K562 (cell line): Measurements from ENCODE around the gene SPEM3. TPM values are rescaled to one million over a fixed set of nuclear protein-coding genes. Genes with fewer than 3 reads are reported as not detected.
A peak's percentile ranks its signal among the peaks of the same experiment; 100 is the strongest.

Experiments used
- CBX5 ChIP-seq: IDR thresholded peaks from 2 replicates; pipeline ENCODE4 v1.6.1; 2014; ENCODE audit warnings: low read depth, borderline replicate concordance
- E2F3 ChIP-seq: fragments of 250-450 bp; sonication (Bioruptor Pico); IDR thresholded peaks from 2 replicates; pipeline ENCODE4 v1.4.0; 2020; ENCODE audit warnings: mild to moderate bottlenecking
- ELF2 ChIP-seq: fragments of 250-450 bp; sonication (Bioruptor Pico); IDR thresholded peaks from 2 replicates; pipeline ENCODE4 v1.5.0; 2021; ENCODE audit warnings: mild to moderate bottlenecking
- GTF2E2 ChIP-seq: fragments of 200-800 bp; sonication (Bioruptor generic); IDR thresholded peaks from 2 replicates; pipeline ENCODE4 v1.6.1; 2016; ENCODE audit warnings: missing genetic modification characterization, missing compliant biosample characterization
- MAZ ChIP-seq, 2 experiments: fragments of 450-650 bp in 1 of 2; sonication (generic) in 1 of 2; formaldehyde crosslinking; IDR thresholded peaks in 1 of 2; conservative IDR thresholded peaks in 1 of 2; 2 replicates each; pipeline versions ENCODE4 v1.4.0 to v1.5.0; 2020; ENCODE audit warnings: mild to moderate bottlenecking in 1 of 2, missing genetic modification reagents in 1 of 2
- NFE2L1 ChIP-seq: fragments of 450-650 bp; IDR thresholded peaks from 2 replicates; pipeline ENCODE4 v1.6.1; 2016; ENCODE audit warnings: missing genetic modification characterization, low read depth, mild to moderate bottlenecking, missing compliant biosample characterization, moderate library complexity, borderline replicate concordance
- POLR2AphosphoS5 ChIP-seq: IDR thresholded peaks from 2 replicates; pipeline ENCODE4 v1.6.1; 2011; ENCODE audit warnings: mild to moderate bottlenecking, low read depth, low read length, moderate library complexity; ENCODE audit not compliant: control insufficient read depth, insufficient read depth
- POLR3G ChIP-seq: IDR thresholded peaks from 2 replicates; pipeline ENCODE4 v1.6.1; 2011; ENCODE audit not compliant: insufficient read length, insufficient replicate concordance; ENCODE audit errors: extremely low read depth
- PTBP1 ChIP-seq: fragments of 200-400 bp; formaldehyde crosslinking; IDR thresholded peaks from 2 replicates; pipeline ENCODE4 v1.6.1; 2017; ENCODE audit warnings: low read depth, low read length
- RREB1 ChIP-seq: fragments of 250-450 bp; sonication (Bioruptor Pico); IDR thresholded peaks from 2 replicates; pipeline ENCODE4 v1.4.0; 2020
- SMAD1 ChIP-seq: fragments of 150-350 bp; IDR thresholded peaks from 2 replicates; pipeline ENCODE4 v1.6.1; 2014; ENCODE audit warnings: low read length, low read depth; ENCODE audit not compliant: partially characterized antibody
- VEZF1 ChIP-seq: fragments of 200-800 bp; sonication (Bioruptor generic); IDR thresholded peaks from 2 replicates; pipeline ENCODE4 v1.6.1; 2017; ENCODE audit warnings: missing genetic modification characterization, missing compliant biosample characterization
- ZNF232 ChIP-seq: sonication (generic); formaldehyde crosslinking; IDR thresholded peaks from 2 replicates; pipeline ENCODE4 v1.8.0; 2022; ENCODE audit warnings: mild to moderate bottlenecking, missing genetic modification reagents
- ZNF592 ChIP-seq: fragments of 450-650 bp; IDR thresholded peaks from 2 replicates; pipeline ENCODE4 v1.6.1; 2017; ENCODE audit warnings: antibody characterized with exemption, mild to moderate bottlenecking
- ZNF79 ChIP-seq: fragments of 250-450 bp; sonication (Bioruptor Pico); IDR thresholded peaks from 2 replicates; pipeline ENCODE4 v1.4.0; 2020; ENCODE audit warnings: low read depth, mild to moderate bottlenecking, moderate library complexity
- polyA plus RNA-seq, 8 experiments: library from polyadenylated mRNA; depleted of rRNA in 4 of 8; stranded (reverse) in 5 of 8; unstranded in 3 of 8; fragments of >200 nt; fragmentation: Nextera tagmentation in 2 of 8; fragmentation: Illumina TruSeq in 1 of 8; extraction: Ambion mirVana in 2 of 8; extraction: Trizol in 1 of 8; gene quantifications; 2 replicates each; pipeline versions ENCODE4 v1.2.1 to v1.2.3, GENCODE V29; 2011 to 2014; ENCODE audit warnings: inconsistent platforms in 1 of 8, missing spikeins in 1 of 8
- total RNA-seq, 7 experiments: library from RNA; depleted of rRNA in 6 of 7; stranded (reverse); fragments of >200 nt in 6 of 7; fragmentation: Illumina TruSeq in 2 of 7; extraction: Trizol in 2 of 7; gene quantifications; 2 replicates each; pipeline versions ENCODE4 v1.2.1 to v1.2.3, GENCODE V29; 2011 to 2021; ENCODE audit warnings: low replicate concordance in 1 of 7

Gene SPEM3
- total and polyA plus RNA-seq, 9 of the 15 experiments (the other 6 are each of a cell fraction or from before 2014, with no cell fraction given) = not detected

GRCh38 chr17:7435676-7436555 is 7.3 kb downstream of the SPEM3 start (continued):
- TF ChIP-seq ZNF592 = no peak
- TF ChIP-seq MAZ (CRISPR knock-in tag; conservative IDR thresholded peaks at IDR 0.05 in 1 of 2, IDR thresholded peaks at IDR 0.05 in 1 of 2) = peak in 1 of 2 experiments; percentile 50; a peak in 1 of 4 replicates
- TF ChIP-seq POLR2AphosphoS5 = 0 out of 2 replicates have a peak, but pooled peaks have one; percentile 15
- TF ChIP-seq PTBP1 = no peak
- no peak for TF ChIP-seq E2F3 (CRISPR knock-in tag)
- TF ChIP-seq ZNF79 (CRISPR knock-in tag) = no peak
- TF ChIP-seq GTF2E2 = no peak
- peak; percentile 41 for TF ChIP-seq VEZF1
- no peak for TF ChIP-seq SMAD1
- no peak for TF ChIP-seq ZNF232 (CRISPR knock-in tag)
- no peak for TF ChIP-seq NFE2L1 (tag)
- TF ChIP-seq RREB1 (CRISPR knock-in tag) = no peak
- no peak for TF ChIP-seq CBX5
- TF ChIP-seq ELF2 = no peak
- TF ChIP-seq POLR3G = no peak
